GM12873 (cell line): ENCODE results near the gene SPTBN2.

Source experiments
- TF ChIP-seq, protein P1 (sequence below): IDR thresholded peaks from 2 replicates; pipeline ENCODE4 v1.5.1; 2012; ENCODE audit warnings: low read depth, mild to moderate bottlenecking, moderate library complexity, low read length, control low read depth; ENCODE audit not compliant: insufficient read depth; ENCODE audit errors: missing control alignments

Gene SPTBN2

DNA sequence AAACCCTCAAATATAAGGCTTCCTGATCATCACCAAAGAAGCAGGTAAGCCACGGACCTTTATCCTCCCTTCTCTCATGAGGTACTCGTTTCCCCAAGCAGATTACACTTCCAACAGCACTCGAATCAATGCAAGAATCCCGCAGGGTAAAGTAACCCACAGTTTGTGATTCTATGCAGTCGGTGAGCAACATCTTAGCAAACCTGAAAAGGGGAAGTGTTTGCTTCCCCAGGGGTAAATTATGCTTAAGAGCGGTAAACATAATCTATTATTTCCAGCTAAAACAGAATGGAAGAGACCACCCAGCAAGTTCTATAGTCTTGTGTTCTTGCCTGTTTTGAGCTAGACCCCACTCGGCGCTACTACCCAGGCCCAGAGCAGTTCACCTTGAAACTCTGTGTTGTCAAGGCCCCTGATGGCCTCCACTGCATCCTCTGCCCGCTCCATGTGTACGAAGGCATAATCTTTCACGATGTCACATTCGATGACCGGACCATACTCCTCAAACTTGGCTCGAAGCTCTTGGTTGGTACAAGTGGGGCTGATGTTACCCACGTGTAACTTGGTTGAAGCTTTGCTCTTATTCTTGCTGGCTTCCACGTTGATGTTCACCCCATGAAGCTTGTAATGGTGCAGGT, 52.6 kb downstream of the SPTBN2 start:
- TF ChIP-seq, protein P1, sequence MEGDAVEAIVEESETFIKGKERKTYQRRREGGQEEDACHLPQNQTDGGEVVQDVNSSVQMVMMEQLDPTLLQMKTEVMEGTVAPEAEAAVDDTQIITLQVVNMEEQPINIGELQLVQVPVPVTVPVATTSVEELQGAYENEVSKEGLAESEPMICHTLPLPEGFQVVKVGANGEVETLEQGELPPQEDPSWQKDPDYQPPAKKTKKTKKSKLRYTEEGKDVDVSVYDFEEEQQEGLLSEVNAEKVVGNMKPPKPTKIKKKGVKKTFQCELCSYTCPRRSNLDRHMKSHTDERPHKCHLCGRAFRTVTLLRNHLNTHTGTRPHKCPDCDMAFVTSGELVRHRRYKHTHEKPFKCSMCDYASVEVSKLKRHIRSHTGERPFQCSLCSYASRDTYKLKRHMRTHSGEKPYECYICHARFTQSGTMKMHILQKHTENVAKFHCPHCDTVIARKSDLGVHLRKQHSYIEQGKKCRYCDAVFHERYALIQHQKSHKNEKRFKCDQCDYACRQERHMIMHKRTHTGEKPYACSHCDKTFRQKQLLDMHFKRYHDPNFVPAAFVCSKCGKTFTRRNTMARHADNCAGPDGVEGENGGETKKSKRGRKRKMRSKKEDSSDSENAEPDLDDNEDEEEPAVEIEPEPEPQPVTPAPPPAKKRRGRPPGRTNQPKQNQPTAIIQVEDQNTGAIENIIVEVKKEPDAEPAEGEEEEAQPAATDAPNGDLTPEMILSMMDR = no peak

DNA sequence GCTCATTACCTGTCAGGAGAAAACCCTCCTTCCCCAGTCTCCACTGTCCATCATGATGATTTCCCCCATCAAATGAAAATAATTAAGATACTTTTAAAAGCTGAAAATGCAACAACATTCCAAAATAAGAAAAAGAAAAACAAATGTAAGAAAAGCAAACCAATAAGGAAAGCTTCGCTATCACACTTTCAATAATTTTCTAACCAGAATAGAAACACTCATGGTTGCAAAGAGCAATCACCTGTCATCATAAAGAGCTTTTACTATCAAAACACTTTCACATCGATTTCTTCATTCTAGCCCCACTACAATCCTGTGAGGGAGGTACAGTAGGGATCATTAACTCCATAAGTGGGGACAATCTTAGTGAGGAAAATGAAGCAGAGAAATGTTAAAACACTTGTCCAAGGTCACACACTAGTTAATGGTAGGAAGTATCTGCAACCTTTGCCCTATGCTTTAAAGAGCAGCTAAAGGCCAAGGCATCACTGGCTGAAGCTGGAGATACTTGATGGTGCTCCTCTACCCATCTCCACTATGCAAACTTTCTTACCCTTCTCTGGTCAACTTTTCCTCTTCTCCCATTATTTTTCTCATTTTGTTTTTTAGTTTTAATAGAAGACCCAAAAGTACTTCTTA, 53.9 kb downstream of the SPTBN2 start:
- TF ChIP-seq, protein P1 = no peak

DNA sequence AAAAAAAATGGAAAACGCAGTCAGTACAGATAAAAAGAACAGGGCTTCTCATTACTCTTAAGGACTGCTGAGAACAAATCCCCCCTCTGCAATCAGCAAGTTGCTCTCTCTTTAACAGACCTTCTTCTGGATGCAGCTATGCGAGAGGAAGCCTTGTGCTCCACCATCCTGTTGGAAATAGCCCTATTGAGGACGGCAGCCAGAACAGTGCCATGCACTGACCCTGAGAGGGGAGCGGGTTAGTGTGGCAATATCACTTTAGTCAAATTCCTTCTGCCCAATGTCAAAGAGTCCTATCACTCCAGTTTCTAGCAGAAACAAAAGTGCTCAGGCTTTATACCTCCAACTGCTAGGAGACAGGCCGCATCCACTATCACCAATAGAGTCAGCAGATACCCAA, 58.2 kb downstream of the SPTBN2 start:
- TF ChIP-seq, protein P1 = no peak

DNA sequence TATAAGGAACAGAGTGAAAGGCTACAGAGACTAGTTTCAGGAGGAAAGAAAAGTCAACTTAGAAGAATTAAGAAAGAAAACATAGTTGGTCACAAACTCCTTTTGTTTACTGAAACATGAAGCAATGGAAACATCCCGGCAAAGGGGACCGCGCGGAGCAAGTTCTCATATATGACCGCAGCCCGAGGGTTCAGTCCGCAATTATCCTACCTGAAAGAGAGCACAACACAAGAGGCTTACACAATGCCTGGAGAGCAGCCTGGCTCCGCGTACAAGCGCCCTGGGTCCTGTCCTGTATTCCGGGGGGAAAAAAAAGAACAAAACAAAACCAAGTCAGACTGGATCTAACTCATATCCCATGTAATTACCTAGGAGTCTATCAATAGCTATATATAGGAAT, 63.6 kb downstream of the SPTBN2 start:
- TF ChIP-seq, protein P1 = no peak

DNA sequence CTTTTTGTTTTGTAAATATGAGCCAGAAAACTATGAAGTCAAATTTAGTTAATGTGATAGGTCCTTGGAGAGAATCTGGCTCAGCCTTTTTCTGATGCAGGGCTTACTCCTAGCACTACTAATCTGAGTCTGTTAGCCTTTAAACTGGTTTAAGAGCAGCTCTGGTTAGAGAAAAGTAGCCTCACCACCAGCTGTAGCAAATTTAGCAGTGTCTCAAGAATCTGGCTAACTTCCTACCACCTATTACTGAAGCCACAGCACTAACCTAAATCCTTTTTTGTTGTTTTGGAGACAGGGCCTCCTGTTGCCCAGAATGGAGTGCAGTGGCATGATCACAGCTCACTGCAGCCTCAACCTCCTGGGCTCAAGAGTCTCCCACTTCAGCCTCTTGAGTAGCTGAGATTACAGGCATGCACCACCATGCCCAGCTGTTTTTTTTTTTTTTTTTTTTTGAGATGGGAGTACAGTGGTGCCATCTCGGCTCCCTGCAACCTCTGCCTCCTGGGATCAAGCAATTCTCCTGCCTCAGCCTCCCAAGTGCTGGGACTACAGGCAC, 65.2 kb downstream of the SPTBN2 start:
- TF ChIP-seq, protein P1 = no peak

DNA sequence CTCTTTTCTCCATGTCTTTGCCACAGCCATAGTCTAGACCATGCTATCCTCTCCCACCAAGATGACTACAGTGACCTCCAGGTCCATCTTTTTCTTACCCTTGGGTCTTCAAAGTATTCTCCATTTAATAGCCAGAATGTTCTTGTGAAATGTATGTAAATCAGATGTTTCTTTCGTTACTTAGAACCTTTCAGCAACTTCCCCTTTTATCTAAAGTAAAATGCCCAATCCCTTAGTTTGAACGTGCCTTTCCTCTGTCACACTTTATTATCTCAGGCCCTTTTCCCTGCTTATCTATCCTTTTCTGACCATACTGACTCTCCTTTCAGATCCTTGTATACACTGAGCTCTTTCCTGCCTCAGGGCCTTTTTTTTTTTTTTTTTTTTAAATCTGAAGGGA, 69.3 kb downstream of the SPTBN2 start:
- TF ChIP-seq, protein P1 = no peak

DNA sequence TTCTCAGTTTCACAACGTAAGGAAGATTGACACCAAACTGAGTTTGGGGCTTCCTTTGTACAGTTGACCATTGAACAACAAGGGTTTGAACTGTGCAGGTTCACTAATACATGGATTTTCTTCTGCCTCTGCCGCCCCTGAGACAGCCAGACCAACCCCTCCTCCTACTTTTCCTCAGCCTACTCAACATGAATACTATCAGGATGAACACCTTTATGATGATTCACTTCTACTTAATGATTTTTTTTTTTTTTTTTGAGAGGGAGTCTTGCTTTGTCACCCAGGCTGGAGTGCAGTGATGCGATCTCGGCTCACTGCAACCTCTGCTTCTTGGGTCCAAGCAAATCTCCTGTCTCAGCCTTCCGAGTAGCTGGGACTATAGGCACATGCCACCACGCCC, 75.9 kb downstream of the SPTBN2 start:
- TF ChIP-seq, protein P1 = no peak
